HEK293 (cell line): ENCODE results near the gene SLC38A1.

Source experiments
- CTCF ChIA-PET: fragments of 350-600 bp; formaldehyde crosslinking; extraction: SDS; loops from one replicate; lab custom pipeline; 2021; ENCODE audit warnings: antibody characterized with exemption; lab: Yijun Ruan, JAX
- POLR2A ChIA-PET: fragments of 300-600 bp; formaldehyde crosslinking; extraction: SDS; loops from one replicate; lab custom pipeline; 2020; ENCODE audit warnings: antibody characterized with exemption, inconsistent platforms; lab: Yijun Ruan, JAX
- H3K27ac ChIP-seq: fragments of 200-500 bp; sonication (Bioruptor generic); 2 replicates; pipeline ENCODE4 v1.5.1; 2014; ENCODE audit warnings: low read depth, low read length, control low read depth, inconsistent platforms; ENCODE audit errors: extremely low read depth
- H3K36me3 ChIP-seq, 2 experiments: fragments of 200-500 bp in 1 of 2; sonication (Bioruptor generic) in 1 of 2; 1 replicate in 1 of 2; 2 replicates in 1 of 2; pipeline ENCODE4 v1.5.1; 2014 to 2017; ENCODE audit warnings: inconsistent platforms in 2 of 2, low read length in 2 of 2; ENCODE audit not compliant: control insufficient read depth in 2 of 2, insufficient read depth in 1 of 2
- H3K4me1 ChIP-seq: fragments of 200-500 bp; sonication (Bioruptor generic); 2 replicates; pipeline ENCODE4 v1.5.1; 2014; ENCODE audit warnings: mild to moderate bottlenecking, low read length, inconsistent platforms; ENCODE audit not compliant: control insufficient read depth, insufficient read depth
- H3K4me3 ChIP-seq: 2 replicates; pipeline ENCODE4 v1.5.1; 2011; ENCODE audit warnings: low read depth, mild to moderate bottlenecking, control low read depth, low read length, moderate library complexity
- H3K9me3 ChIP-seq: fragments of 200-500 bp; sonication (Bioruptor generic); 2 replicates; pipeline ENCODE4 v1.5.1; 2014; ENCODE audit warnings: low read depth, low read length, inconsistent platforms; ENCODE audit not compliant: control insufficient read depth, insufficient read depth
- BCL11A ChIP-seq: fragments of 450-650 bp; formaldehyde crosslinking; IDR thresholded peaks from 2 replicates; pipeline ENCODE4 v1.5.1; 2016; ENCODE audit warnings: low read depth, missing biosample characterization, missing genetic modification characterization
- GLIS1 ChIP-seq: fragments of 450-650 bp; formaldehyde crosslinking; IDR thresholded peaks from 2 replicates; pipeline ENCODE4 v1.5.1; 2016; ENCODE audit warnings: missing biosample characterization, missing genetic modification characterization
- GLIS2 ChIP-seq: fragments of 450-650 bp; formaldehyde crosslinking; IDR thresholded peaks from 2 replicates; pipeline ENCODE4 v1.5.1; 2016; ENCODE audit warnings: missing biosample characterization, missing genetic modification characterization
- IKZF3 ChIP-seq: fragments of 450-650 bp; IDR thresholded peaks from 2 replicates; pipeline ENCODE4 v1.5.0; 2018; ENCODE audit warnings: missing biosample characterization, mild to moderate bottlenecking, missing genetic modification characterization, moderate library complexity
- OSR2 ChIP-seq: fragments of 450-650 bp; formaldehyde crosslinking; IDR thresholded peaks from 2 replicates; pipeline ENCODE4 v1.5.1; 2016; ENCODE audit warnings: missing biosample characterization, missing genetic modification characterization
- SCRT1 ChIP-seq: fragments of 450-650 bp; formaldehyde crosslinking; IDR thresholded peaks from 2 replicates; pipeline ENCODE4 v1.5.1; 2016; ENCODE audit warnings: missing biosample characterization, missing genetic modification characterization, borderline replicate concordance
- ZBTB8A ChIP-seq: fragments of 450-650 bp; formaldehyde crosslinking; IDR thresholded peaks from 2 replicates; pipeline ENCODE4 v1.5.1; 2016; ENCODE audit warnings: missing biosample characterization, missing genetic modification characterization
- ZFP37 ChIP-seq: fragments of 450-650 bp; formaldehyde crosslinking; IDR thresholded peaks from 2 replicates; pipeline ENCODE4 v1.5.1; 2016; ENCODE audit warnings: missing biosample characterization, missing genetic modification characterization
- ZNF146 ChIP-seq: fragments of 450-650 bp; formaldehyde crosslinking; IDR thresholded peaks from 2 replicates; pipeline ENCODE4 v1.5.1; 2016; ENCODE audit warnings: missing biosample characterization, missing genetic modification characterization
- ZNF16 ChIP-seq: fragments of 450-650 bp; formaldehyde crosslinking; IDR thresholded peaks from 2 replicates; pipeline ENCODE4 v1.5.1; 2016; ENCODE audit warnings: low read depth, missing biosample characterization, missing genetic modification characterization
- ZNF211 ChIP-seq: fragments of 450-650 bp; formaldehyde crosslinking; IDR thresholded peaks from 2 replicates; pipeline ENCODE4 v1.5.1; 2016; ENCODE audit warnings: low read depth, missing biosample characterization, missing genetic modification characterization
- ZNF366 ChIP-seq: fragments of 450-650 bp; formaldehyde crosslinking; conservative IDR thresholded peaks from 2 replicates; pipeline ENCODE4 v1.5.1; 2016; ENCODE audit warnings: missing biosample characterization, missing genetic modification characterization
- ZNF529 ChIP-seq: fragments of 450-650 bp; formaldehyde crosslinking; IDR thresholded peaks from 2 replicates; pipeline ENCODE4 v1.5.1; 2017; ENCODE audit warnings: missing genetic modification characterization, missing biosample characterization; ENCODE audit not compliant: insufficient replicate concordance
- ZNF585B ChIP-seq: fragments of 450-650 bp; formaldehyde crosslinking; IDR thresholded peaks from 2 replicates; pipeline ENCODE4 v1.5.1; 2016; ENCODE audit warnings: missing biosample characterization, missing genetic modification characterization
- ZNF776 ChIP-seq: fragments of 450-650 bp; formaldehyde crosslinking; IDR thresholded peaks from 2 replicates; pipeline ENCODE4 v1.5.0; 2017; ENCODE audit warnings: missing biosample characterization, missing genetic modification characterization, borderline replicate concordance
- ZNF777 ChIP-seq: fragments of 450-650 bp; formaldehyde crosslinking; IDR thresholded peaks from 2 replicates; pipeline ENCODE4 v1.5.1; 2017; ENCODE audit warnings: missing biosample characterization, missing genetic modification characterization, borderline replicate concordance
- ZNF837 ChIP-seq: fragments of 450-650 bp; formaldehyde crosslinking; IDR thresholded peaks from 2 replicates; pipeline ENCODE4 v1.5.1; 2016; ENCODE audit warnings: missing biosample characterization, missing genetic modification characterization
- ZNF843 ChIP-seq: fragments of 450-650 bp; formaldehyde crosslinking; IDR thresholded peaks from 2 replicates; pipeline ENCODE4 v1.5.1; 2016; ENCODE audit warnings: missing biosample characterization, missing genetic modification characterization
- TF ChIP-seq, protein P1 (sequence below): fragments of 450-650 bp; formaldehyde crosslinking; IDR thresholded peaks from 2 replicates; pipeline ENCODE4 v1.5.0; 2017; ENCODE audit warnings: missing biosample characterization, missing genetic modification characterization, borderline replicate concordance
- TF ChIP-seq, protein P2 (sequence below): fragments of 450-650 bp; formaldehyde crosslinking; IDR thresholded peaks from 2 replicates; pipeline ENCODE4 v1.5.1; 2016; ENCODE audit warnings: missing biosample characterization, missing genetic modification characterization
- TF ChIP-seq, protein P3 (sequence below): fragments of 450-650 bp; formaldehyde crosslinking; IDR thresholded peaks from 2 replicates; pipeline ENCODE4 v1.5.1; 2016; ENCODE audit warnings: missing biosample characterization, missing genetic modification characterization
- TF ChIP-seq, protein P4 (sequence below): IDR thresholded peaks from 2 replicates; pipeline ENCODE4 v1.6.1; 2011; ENCODE audit warnings: mild to moderate bottlenecking, low read depth, low read length, borderline replicate concordance
- TF ChIP-seq, protein P5 (sequence below): fragments of 450-650 bp; formaldehyde crosslinking; IDR thresholded peaks from 2 replicates; pipeline ENCODE4 v1.5.1; 2017; ENCODE audit warnings: missing biosample characterization, missing genetic modification characterization
- TF ChIP-seq, protein P6 (sequence below): fragments of 450-650 bp; formaldehyde crosslinking; IDR thresholded peaks from 2 replicates; pipeline ENCODE4 v1.5.1; 2016; ENCODE audit warnings: missing biosample characterization, missing genetic modification characterization

SLC38A1 gene

DNA sequence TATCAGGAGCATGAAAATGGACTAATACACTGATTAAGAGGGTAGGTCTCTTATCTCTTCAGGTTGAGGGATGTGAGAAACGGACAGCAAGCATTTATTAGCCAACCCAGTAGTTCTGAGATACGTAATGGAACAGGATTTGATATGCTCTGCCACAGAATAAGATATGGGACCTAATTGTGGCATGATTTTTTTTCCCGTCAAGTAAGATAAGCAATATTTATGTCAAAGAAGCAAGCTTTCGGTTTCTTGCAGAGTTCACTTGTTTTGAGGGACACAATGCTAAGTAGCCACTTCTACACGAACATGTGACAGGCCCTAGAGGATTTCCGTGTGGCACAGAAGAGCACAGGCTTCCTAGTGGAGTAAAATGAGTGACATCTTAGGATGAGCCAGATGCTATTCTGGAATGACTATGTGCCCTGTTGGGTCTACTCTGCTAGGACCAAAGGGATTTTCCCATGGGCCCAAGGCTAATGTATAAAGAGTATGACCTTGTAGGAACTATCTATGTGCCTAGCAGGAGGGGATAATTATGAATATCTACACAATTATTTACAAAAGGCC lies 57.9 kb downstream of the SLC38A1 start (continued):
- TF ChIP-seq, protein P1, sequence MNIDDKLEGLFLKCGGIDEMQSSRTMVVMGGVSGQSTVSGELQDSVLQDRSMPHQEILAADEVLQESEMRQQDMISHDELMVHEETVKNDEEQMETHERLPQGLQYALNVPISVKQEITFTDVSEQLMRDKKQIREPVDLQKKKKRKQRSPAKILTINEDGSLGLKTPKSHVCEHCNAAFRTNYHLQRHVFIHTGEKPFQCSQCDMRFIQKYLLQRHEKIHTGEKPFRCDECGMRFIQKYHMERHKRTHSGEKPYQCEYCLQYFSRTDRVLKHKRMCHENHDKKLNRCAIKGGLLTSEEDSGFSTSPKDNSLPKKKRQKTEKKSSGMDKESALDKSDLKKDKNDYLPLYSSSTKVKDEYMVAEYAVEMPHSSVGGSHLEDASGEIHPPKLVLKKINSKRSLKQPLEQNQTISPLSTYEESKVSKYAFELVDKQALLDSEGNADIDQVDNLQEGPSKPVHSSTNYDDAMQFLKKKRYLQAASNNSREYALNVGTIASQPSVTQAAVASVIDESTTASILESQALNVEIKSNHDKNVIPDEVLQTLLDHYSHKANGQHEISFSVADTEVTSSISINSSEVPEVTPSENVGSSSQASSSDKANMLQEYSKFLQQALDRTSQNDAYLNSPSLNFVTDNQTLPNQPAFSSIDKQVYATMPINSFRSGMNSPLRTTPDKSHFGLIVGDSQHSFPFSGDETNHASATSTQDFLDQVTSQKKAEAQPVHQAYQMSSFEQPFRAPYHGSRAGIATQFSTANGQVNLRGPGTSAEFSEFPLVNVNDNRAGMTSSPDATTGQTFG (tag by site-specific recombination): no peak
- TF ChIP-seq ZNF146 (tag by site-specific recombination) (no peak), BCL11A (tag by site-specific recombination) (no peak), ZNF529 (tag by site-specific recombination) (no peak), GLIS1 (no peak), ZNF837 (no peak), ZNF366 (tag by site-specific recombination) (no peak), ZNF777 (tag by site-specific recombination) (no peak), ZFP37 (tag by site-specific recombination) (no peak)
- TF ChIP-seq, protein P2, sequence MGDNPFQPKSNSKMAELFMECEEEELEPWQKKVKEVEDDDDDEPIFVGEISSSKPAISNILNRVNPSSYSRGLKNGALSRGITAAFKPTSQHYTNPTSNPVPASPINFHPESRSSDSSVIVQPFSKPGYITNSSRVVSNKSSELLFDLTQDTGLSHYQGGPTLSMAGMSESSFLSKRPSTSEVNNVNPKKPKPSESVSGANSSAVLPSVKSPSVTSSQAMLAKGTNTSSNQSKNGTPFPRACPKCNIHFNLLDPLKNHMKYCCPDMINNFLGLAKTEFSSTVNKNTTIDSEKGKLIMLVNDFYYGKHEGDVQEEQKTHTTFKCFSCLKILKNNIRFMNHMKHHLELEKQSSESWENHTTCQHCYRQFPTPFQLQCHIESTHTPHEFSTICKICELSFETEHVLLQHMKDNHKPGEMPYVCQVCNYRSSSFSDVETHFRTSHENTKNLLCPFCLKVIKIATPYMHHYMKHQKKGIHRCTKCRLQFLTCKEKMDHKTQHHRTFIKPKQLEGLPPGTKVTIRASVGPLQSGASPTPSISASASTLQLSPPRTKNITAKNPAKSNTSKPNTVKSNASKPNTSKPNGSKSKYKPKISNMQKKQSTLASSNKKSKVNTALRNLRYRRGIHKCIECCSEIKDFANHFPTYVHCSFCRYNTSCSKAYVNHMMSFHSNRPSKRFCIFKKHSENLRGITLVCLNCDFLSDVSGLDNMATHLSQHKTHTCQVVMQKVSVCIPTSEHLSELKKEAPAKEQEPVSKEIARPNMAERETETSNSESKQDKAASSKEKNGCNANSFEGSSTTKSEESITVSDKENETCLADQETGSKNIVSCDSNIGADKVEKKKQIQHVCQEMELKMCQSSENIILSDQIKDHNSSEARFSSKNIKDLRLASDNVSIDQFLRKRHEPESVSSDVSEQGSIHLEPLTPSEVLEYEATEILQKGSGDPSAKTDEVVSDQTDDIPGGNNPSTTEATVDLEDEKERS (tag by site-specific recombination): no peak
- TF ChIP-seq, protein P3, sequence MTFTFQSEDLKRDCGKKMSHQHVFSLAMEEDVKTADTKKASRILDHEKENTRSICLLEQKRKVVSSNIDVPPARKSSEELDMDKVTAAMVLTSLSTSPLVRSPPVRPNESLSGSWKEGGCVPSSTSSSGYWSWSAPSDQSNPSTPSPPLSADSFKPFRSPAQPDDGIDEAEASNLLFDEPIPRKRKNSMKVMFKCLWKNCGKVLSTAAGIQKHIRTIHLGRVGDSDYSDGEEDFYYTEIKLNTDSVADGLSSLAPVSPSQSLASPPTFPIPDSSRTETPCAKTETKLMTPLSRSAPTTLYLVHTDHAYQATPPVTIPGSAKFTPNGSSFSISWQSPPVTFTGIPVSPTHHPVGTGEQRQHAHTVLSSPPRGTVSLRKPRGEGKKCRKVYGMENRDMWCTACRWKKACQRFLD (tag by site-specific recombination): no peak
- TF ChIP-seq, protein P4, sequence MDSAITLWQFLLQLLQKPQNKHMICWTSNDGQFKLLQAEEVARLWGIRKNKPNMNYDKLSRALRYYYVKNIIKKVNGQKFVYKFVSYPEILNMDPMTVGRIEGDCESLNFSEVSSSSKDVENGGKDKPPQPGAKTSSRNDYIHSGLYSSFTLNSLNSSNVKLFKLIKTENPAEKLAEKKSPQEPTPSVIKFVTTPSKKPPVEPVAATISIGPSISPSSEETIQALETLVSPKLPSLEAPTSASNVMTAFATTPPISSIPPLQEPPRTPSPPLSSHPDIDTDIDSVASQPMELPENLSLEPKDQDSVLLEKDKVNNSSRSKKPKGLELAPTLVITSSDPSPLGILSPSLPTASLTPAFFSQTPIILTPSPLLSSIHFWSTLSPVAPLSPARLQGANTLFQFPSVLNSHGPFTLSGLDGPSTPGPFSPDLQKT: no peak

DNA sequence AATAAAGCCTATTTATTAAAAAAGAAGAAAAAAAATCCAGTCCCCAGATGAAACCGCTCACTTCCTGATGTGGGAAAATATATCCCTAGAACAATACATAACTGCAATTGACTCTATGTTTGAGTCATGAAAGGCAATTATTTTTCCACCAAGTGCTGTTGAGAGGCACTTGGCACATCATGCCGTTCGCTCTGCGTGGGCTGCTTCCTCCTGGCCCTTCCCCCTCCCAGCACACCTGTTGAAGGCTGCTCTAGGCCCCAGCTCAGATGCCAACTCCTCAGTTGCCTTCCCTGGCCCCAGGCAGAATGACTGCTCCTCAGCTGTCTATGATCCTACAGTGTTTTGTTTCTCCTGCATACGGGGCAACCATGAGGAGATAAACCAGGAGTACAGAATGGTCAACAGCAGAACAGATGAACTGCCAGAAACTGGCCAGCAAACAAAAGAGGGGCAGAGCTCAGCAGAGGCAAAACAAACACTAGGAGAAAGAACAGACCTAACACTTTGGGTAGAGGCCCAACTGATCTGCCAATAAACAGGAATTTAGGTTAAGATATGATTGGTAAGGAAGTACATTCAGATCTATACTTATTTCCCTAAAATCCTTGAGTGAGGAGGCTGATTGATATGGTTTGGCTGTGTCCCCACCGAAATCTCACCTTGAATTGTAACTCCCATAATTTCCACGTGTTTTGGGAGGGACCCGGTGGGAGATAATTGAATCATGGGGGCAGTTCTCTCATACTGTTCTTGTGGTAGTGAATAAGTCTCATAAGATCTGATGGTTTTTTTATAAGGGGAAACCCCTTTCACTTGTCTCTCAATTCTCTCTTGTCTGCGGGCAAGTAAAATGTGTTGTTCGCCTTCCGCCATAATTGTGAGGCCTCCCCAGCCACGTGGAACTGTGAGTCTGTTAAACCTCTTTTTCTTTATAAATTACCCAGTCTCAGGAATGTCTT lies 58.6 kb downstream of the SLC38A1 start:
- Histone ChIP-seq H3K36me3 (peaks cover 0 to 35% of the 10 kb centered on the region in 2 experiments; a peak in 2 of 3 replicates), H3K9me3 (no peaks in the 10 kb centered on the region), H3K27ac (no peak overlapping the region), H3K4me3 (no peak overlapping the region), H3K4me1 (peaks cover 10% of the 10 kb centered on the region)
- ChIA-PET POLR2A (no interaction called here), CTCF (no interaction called here)
- TF ChIP-seq SCRT1 (tag by site-specific recombination) (peak; percentile 96), OSR2 (tag by site-specific recombination) (no peak), ZNF585B (tag by site-specific recombination) (peak; percentile 71), GLIS2 (tag by site-specific recombination) (no peak), IKZF3 (tag by site-specific recombination) (peak; percentile 21; the same call in 1 of the 2 replicates), ZNF776 (no peak), ZNF843 (tag by site-specific recombination) (no peak), ZBTB8A (tag by site-specific recombination) (no peak), ZNF16 (tag by site-specific recombination) (no peak), ZNF211 (tag by site-specific recombination) (no peak)
- TF ChIP-seq, protein P5, sequence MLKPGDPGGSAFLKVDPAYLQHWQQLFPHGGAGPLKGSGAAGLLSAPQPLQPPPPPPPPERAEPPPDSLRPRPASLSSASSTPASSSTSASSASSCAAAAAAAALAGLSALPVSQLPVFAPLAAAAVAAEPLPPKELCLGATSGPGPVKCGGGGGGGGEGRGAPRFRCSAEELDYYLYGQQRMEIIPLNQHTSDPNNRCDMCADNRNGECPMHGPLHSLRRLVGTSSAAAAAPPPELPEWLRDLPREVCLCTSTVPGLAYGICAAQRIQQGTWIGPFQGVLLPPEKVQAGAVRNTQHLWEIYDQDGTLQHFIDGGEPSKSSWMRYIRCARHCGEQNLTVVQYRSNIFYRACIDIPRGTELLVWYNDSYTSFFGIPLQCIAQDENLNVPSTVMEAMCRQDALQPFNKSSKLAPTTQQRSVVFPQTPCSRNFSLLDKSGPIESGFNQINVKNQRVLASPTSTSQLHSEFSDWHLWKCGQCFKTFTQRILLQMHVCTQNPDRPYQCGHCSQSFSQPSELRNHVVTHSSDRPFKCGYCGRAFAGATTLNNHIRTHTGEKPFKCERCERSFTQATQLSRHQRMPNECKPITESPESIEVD (tag by site-specific recombination): 0 out of 2 replicates have a peak, but pooled peaks have one; percentile 12
- TF ChIP-seq, protein P6, sequence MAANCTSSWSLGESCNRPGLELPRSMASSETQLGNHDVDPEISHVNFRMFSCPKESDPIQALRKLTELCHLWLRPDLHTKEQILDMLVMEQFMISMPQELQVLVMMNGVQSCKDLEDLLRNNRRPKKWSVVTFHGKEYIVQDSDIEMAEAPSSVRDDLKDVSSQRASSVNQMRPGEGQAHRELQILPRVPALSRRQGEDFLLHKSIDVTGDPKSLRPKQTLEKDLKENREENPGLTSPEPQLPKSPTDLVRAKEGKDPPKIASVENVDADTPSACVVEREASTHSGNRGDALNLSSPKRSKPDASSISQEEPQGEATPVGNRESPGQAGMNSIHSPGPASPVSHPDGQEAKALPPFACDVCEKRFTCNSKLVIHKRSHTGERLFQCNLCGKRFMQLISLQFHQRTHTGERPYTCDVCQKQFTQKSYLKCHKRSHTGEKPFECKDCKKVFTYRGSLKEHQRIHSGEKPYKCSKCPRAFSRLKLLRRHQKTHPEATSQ (tag by site-specific recombination): no peak
